Glutamatergic neuron (in vitro differentiated cells): ENCODE measurements around the gene CFAP77. TPM values are rescaled to one million over a fixed set of nuclear protein-coding genes. Genes with fewer than 3 reads are reported as not detected.
"Not testable (repeated sequence)": the region's sequence is repeated elsewhere in the genome, so short reads cannot be mapped to it uniquely, and the experiment has no call there.

ENCODE experiments used
- DNase-seq: peaks from one replicate; pipeline ENCODE4 v3.0.0; 2022
- H3K27ac Mint-ChIP-seq: one replicate; pipeline ENCODE4 v1.8.0; 2020; ENCODE audit warnings: mild to moderate bottlenecking, mixed read lengths, inconsistent platforms; ENCODE audit not compliant: unreplicated experiment
- H3K27me3 Mint-ChIP-seq: one replicate; pipeline ENCODE4 v1.8.0; 2020; ENCODE audit warnings: mild to moderate bottlenecking, moderate library complexity, mixed read lengths, inconsistent platforms; ENCODE audit not compliant: unreplicated experiment
- H3K36me3 Mint-ChIP-seq: one replicate; pipeline ENCODE4 v1.8.0; 2020; ENCODE audit warnings: mild to moderate bottlenecking, mixed read lengths, inconsistent platforms; ENCODE audit not compliant: unreplicated experiment
- H3K4me1 Mint-ChIP-seq: one replicate; pipeline ENCODE4 v1.8.0; 2020; ENCODE audit warnings: mild to moderate bottlenecking, low read depth, mixed read lengths, inconsistent platforms; ENCODE audit not compliant: unreplicated experiment
- H3K4me3 Mint-ChIP-seq: one replicate; pipeline ENCODE4 v1.8.0; 2020; ENCODE audit warnings: mild to moderate bottlenecking, mixed read lengths, inconsistent platforms; ENCODE audit not compliant: unreplicated experiment
- H3K9me3 Mint-ChIP-seq: one replicate; pipeline ENCODE4 v1.8.0; 2020; ENCODE audit warnings: mild to moderate bottlenecking, moderate library complexity, mixed read lengths, inconsistent platforms; ENCODE audit not compliant: unreplicated experiment
- total RNA-seq: library from RNA; stranded (reverse); fragmentation: NEBNext Ultra II Directional; extraction: Animal tissue kit (Norgen Biotek cat#: 25700); gene quantifications from one replicate; pipeline ENCODE4 v1.2.1, GENCODE V29; 2021; ENCODE audit not compliant: unreplicated experiment
- TF ChIP-seq, protein P1 (sequence below): fragments of 200-600 bp; sonication (generic); IDR thresholded peaks from one replicate; pipeline ENCODE4 v1.5.0; 2021; ENCODE audit not compliant: partially characterized antibody, unreplicated experiment

Gene CFAP77
- total RNA-seq, 1 donor from 2014 or later, result not detected

DNA sequence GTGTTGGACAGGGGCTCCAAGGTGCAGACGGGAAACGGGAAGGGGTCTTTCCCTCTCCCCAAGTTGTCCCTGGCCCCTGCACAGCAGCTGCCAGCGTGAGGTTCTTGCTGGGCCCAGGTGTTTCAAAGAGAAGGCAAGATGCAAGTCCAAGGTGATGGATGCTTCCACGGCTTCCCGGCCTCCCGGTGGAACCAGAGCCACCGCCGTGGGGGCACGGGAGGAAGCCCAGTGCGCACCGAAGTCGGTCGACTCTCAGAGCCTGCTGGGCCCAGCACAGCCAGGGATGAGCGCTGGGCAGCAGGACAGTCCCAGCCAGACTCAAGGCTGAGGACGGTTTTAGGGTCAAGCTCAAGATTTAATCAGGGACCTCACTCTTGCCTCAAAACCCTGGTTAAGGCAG lies 147.1 kb downstream of the CFAP77 start:
- Mint-ChIP-seq H3K27me3 (peaks cover 5% of the 10 kb centered on the region), H3K36me3 (peaks cover 5% of the 10 kb centered on the region), H3K9me3 (no peaks in the 10 kb centered on the region), H3K27ac (no peak overlapping the region), H3K4me3 (no peak overlapping the region), H3K4me1 (peaks cover 12% of the 10 kb centered on the region)
- TF ChIP-seq, protein P1, sequence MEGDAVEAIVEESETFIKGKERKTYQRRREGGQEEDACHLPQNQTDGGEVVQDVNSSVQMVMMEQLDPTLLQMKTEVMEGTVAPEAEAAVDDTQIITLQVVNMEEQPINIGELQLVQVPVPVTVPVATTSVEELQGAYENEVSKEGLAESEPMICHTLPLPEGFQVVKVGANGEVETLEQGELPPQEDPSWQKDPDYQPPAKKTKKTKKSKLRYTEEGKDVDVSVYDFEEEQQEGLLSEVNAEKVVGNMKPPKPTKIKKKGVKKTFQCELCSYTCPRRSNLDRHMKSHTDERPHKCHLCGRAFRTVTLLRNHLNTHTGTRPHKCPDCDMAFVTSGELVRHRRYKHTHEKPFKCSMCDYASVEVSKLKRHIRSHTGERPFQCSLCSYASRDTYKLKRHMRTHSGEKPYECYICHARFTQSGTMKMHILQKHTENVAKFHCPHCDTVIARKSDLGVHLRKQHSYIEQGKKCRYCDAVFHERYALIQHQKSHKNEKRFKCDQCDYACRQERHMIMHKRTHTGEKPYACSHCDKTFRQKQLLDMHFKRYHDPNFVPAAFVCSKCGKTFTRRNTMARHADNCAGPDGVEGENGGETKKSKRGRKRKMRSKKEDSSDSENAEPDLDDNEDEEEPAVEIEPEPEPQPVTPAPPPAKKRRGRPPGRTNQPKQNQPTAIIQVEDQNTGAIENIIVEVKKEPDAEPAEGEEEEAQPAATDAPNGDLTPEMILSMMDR, result no peak
- DNase-seq, result no peak

DNA sequence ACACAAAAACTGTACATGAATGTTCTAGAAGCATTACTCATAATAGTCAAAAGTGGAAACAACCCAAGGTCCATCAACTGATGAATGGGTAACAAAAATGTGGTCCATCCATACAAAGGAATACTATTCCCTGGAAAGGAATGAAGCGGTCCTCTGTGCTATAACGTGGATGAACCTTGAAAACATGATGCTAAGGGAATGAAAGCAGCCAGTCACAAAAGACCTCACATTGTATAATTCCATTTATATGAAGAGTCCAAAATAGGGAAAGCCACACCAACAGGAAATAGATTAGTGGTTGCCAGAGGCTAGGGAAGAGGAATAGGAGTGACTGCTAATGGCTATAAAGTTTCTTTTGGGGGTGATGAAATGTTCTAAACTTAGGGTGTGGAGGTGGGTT lies 149.7 kb downstream of the CFAP77 start:
- Mint-ChIP-seq H3K36me3 (peaks cover 5% of the 10 kb centered on the region), H3K9me3 (no peaks in the 10 kb centered on the region), H3K27me3 (peaks cover 5% of the 10 kb centered on the region), H3K4me1 (peaks cover 14% of the 10 kb centered on the region), H3K27ac (no peak overlapping the region), H3K4me3 (no peak overlapping the region)
- DNase-seq, result no peak
- TF ChIP-seq, protein P1, result no peak

DNA sequence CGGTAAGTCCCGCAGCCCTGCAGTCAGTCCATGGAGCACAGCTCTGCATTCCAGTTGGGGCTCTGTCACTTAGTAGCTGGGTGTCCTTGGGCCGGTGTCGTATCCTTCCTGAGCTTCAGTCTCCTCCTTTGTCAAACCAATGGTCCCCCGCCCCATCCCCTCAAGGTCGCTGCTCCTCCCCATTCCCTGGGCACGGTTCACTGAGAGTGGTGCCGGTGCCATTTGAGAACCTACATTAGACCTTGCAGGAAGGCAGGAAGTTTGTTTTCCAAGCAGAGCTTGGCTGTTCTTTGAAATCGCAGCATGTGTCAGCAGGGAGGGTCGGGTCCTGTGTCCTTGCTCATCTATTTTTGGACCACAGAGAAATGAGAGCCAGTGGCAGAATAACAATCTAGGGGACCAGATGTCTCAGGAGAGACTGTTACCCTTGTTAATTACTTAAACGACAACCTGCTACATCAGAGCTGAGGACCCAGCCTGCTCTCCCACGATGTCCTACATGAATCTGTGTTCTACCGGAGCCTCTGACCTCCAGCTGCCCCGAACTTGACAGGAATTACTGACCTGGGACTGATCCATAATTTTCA lies 150.7 kb downstream of the CFAP77 start:
- H3K36me3 Mint-ChIP-seq, result peaks cover 5% of the 10 kb centered on the region
- no peak for DNase-seq
- peaks cover 5% of the 10 kb centered on the region for H3K27me3 Mint-ChIP-seq
- H3K9me3 Mint-ChIP-seq, result no peaks in the 10 kb centered on the region
- H3K4me3 Mint-ChIP-seq, result peak overlapping the region; percentile 47
- TF ChIP-seq, protein P1, result no peak
- peaks cover 14% of the 10 kb centered on the region for H3K4me1 Mint-ChIP-seq
- H3K27ac Mint-ChIP-seq, result peak overlapping the region; percentile 7

DNA sequence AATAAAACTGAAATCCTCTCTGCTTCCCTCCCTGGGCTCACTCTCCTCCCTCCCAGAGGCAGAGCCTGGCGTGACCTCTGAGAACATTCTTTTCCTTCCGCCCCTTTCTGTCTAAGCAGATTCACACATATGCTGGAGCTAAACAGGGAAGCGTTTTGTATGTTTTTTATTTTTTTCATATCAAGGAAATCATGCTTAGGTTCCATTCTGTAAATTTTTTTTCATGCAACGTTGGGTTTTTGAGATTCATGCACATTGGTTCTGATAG lies 152.2 kb downstream of the CFAP77 start:
- TF ChIP-seq, protein P1, result no peak
- Mint-ChIP-seq H3K4me3 (no peak overlapping the region), H3K27me3 (peaks cover 5% of the 10 kb centered on the region), H3K27ac (no peak overlapping the region), H3K36me3 (peaks cover 5% of the 10 kb centered on the region), H3K9me3 (no peaks in the 10 kb centered on the region), H3K4me1 (peaks cover 14% of the 10 kb centered on the region)
- no peak for DNase-seq

DNA sequence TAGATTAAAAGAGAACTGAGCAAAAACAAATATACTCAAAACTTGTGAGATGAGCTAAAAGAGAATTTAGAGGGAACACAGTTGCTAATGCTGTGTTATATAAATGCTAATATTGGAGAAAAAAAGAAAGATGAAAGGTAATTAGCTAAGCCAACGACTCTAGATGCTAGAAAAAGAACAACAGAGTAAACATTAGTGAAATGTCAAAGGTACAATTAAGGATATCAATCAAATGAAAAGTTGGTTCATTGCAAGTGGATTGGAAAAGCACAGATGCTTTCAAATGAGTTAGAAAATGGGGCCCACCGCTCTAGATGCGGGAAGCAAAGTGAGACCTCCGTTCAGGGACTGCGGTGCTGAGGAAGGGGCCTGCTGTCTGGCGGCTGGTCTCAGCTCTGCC lies 154.5 kb downstream of the CFAP77 start:
- TF ChIP-seq, protein P1, result no peak
- no peak for DNase-seq
- Mint-ChIP-seq H3K27ac (no peak overlapping the region), H3K9me3 (no peaks in the 10 kb centered on the region), H3K27me3 (peaks cover 5% of the 10 kb centered on the region), H3K36me3 (peaks cover 3% of the 10 kb centered on the region), H3K4me3 (no peak overlapping the region), H3K4me1 (peaks cover 14% of the 10 kb centered on the region)

DNA sequence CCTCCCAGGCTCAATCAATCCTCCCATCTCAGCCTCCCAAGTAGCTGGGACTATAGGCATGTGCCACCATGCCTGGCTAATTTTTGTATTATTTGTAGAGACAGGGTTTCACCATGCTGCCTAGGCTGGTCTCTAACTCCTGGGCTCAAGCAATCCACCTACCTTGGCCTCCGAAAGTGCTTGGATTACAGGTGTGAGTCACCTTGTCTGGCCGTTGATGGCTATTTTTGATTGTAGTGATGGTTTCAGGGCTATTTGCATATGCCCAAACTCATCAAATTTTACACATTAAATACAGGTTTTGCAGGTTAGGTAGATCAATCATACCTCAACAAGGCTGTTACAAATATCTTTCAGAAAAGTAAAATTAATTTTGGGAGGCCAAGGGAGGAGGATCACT lies 158.8 kb downstream of the CFAP77 start:
- DNase-seq, H3K27ac Mint-ChIP-seq, H3K4me1 Mint-ChIP-seq, H3K27me3 Mint-ChIP-seq, H3K4me3 Mint-ChIP-seq, H3K36me3 Mint-ChIP-seq, H3K9me3 Mint-ChIP-seq: not testable (repeated sequence)
